Thoracic aorta (tissue), 2 donors: ENCODE results near the gene ASH1L. TPM values are rescaled to one million over a fixed set of nuclear protein-coding genes. Genes with fewer than 3 reads are reported as not detected.
"Not testable (repeated sequence)": the region's sequence is repeated elsewhere in the genome, so short reads cannot be mapped to it uniquely, and the experiment has no call there.

Source experiments
- ATAC-seq: fragments of 150-250 bp; one replicate; pipeline ENCODE4 v1.8.0; 2017; ENCODE audit warnings: low read depth; ENCODE audit not compliant: insufficient number of reproducible peaks, low FRiP score
- DNase-seq: peaks from one replicate; pipeline ENCODE4 v3.0.0-alpha.2; 2020; ENCODE audit warnings: low spot score
- H3K27ac ChIP-seq, 2 donors: fragments of 200-600 bp; sonication (generic); 1 replicate in 1 of 2; 2 replicates in 1 of 2; pipeline ENCODE4 v1.5.1; 2016; ENCODE audit warnings: mild to moderate bottlenecking in 2 of 2, moderate library complexity in 2 of 2
- H3K27me3 ChIP-seq: fragments of 200-600 bp; sonication (generic); replicated peaks from 2 replicates; pipeline ENCODE4 v1.6.0; 2016; ENCODE audit warnings: mild to moderate bottlenecking; ENCODE audit not compliant: insufficient read depth
- H3K36me3 ChIP-seq: fragments of 200-600 bp; sonication (generic); one replicate; pipeline ENCODE4 v1.5.1; 2016
- H3K4me1 ChIP-seq, 2 donors: fragments of 200-600 bp; sonication (generic); 1 replicate in 1 of 2; 2 replicates in 1 of 2; pipeline versions ENCODE4 v1.5.1 to v1.6.0; 2016; ENCODE audit warnings: low read depth in 2 of 2, mild to moderate bottlenecking in 1 of 2; ENCODE audit not compliant: control insufficient read depth in 1 of 2
- H3K4me3 ChIP-seq: fragments of 200-600 bp; sonication (generic); 2 replicates; pipeline ENCODE4 v1.5.1; 2016; ENCODE audit warnings: mild to moderate bottlenecking
- H3K9me3 ChIP-seq: fragments of 200-600 bp; sonication (generic); 2 replicates; pipeline ENCODE4 v1.5.1; 2016
- total RNA-seq, 2 donors: library from RNA; depleted of rRNA; stranded (reverse); fragments of >200 nt; gene quantifications; one replicate each; pipeline versions ENCODE4 v1.1.0 to v1.2.3, GENCODE V29; 2016
- TF ChIP-seq, protein P1 (sequence below): fragments of 200-600 bp; sonication (generic); IDR thresholded peaks from one replicate; pipeline ENCODE4 v1.5.1; 2019; ENCODE audit warnings: antibody characterized with exemption

The ASH1L gene
- total RNA-seq, 2 donors from 2014 or later: 52.7 to 84.2 TPM

DNA sequence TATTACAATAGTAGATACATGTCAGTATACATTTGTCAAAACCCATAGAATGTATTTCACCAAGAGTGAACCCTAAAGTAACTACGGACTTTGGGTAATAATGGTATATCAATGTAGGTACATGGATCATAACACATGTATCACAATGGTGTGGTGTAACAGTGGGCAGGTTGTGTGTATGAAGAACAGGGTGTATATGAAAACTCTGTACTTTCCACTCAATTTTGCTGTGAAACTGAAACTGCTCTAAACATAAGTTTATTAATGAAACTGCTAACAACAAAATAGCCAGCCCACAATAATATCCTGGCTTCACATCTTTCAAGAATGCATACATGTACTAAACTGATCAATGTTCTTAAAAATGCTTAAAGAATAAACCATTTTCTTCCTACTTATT lies 151.7 kb downstream of the ASH1L start:
- no peaks in the 10 kb centered on the region for H3K27me3 ChIP-seq
- TF ChIP-seq, protein P1, sequence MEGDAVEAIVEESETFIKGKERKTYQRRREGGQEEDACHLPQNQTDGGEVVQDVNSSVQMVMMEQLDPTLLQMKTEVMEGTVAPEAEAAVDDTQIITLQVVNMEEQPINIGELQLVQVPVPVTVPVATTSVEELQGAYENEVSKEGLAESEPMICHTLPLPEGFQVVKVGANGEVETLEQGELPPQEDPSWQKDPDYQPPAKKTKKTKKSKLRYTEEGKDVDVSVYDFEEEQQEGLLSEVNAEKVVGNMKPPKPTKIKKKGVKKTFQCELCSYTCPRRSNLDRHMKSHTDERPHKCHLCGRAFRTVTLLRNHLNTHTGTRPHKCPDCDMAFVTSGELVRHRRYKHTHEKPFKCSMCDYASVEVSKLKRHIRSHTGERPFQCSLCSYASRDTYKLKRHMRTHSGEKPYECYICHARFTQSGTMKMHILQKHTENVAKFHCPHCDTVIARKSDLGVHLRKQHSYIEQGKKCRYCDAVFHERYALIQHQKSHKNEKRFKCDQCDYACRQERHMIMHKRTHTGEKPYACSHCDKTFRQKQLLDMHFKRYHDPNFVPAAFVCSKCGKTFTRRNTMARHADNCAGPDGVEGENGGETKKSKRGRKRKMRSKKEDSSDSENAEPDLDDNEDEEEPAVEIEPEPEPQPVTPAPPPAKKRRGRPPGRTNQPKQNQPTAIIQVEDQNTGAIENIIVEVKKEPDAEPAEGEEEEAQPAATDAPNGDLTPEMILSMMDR: no peak
- H3K36me3 ChIP-seq: peaks cover 13% of the 10 kb centered on the region
- H3K4me1 ChIP-seq: no peaks in the 10 kb centered on the region
- DNase-seq: no peak
- ATAC-seq: no peak
- H3K4me3 ChIP-seq: no peak overlapping the region
- no peak overlapping the region for H3K27ac ChIP-seq
- no peaks in the 10 kb centered on the region for H3K9me3 ChIP-seq

DNA sequence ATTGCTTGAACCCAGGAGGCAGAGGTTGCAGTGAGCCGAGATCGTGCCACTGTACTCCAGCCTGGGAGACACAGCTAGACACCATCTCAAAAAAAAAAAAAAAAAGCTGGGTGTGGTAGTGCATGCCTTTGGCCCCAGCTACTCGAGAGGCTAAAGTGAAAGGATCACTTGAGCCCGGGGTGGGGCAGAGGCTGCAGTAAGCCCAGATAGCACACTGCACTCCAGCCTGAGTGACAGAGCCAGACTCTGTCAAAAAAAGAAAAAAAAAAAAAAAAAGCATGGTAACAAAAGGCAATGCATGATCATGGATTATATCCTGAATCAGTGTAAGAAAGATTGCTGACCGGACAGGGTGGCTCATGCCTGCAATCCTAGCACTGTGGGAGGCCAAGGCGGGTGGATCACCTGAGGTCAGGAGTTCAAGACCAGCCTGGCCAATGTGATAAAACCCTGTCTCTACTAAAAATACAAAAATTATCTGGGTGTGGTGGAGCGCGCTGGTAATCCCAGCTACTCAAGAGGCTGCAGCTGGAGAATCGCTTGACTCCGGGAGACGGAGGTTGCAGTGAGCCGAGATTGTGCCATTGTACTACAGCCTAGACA lies 165.6 kb downstream of the ASH1L start:
- peaks cover 0 to 4% of the 10 kb centered on the region in 2 donors for H3K4me1 ChIP-seq
- no peak overlapping the region for H3K27ac ChIP-seq
- no peaks in the 10 kb centered on the region for H3K27me3 ChIP-seq
- ATAC-seq (no peak), DNase-seq (no peak)
- peaks cover 10% of the 10 kb centered on the region for H3K36me3 ChIP-seq
- no peak overlapping the region for H3K4me3 ChIP-seq
- H3K9me3 ChIP-seq: no peaks in the 10 kb centered on the region
- TF ChIP-seq, protein P1: no peak

DNA sequence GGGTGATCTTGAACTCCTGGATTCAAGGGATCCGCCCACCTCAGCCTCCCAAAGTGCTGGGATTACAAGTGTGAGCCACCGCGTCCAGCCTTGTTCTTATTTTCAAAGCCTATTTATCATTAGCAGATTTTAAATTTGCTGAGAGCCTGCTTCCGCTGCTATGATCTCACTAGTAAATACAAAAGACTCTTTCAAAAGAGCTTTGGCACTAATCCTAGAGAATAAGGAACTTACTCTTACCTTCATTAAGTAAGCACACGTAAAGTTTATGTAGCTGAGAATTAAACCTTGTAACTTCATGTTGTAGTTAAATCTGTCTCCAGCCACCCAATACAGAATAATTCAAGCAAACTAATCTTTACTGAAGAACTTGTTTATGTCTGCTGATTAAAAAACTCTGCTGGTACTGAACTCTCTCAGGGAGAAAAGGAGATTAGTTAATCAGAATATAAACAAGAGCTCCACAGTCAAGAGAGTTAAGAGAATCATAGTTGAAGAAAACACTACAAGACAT lies 169.6 kb downstream of the ASH1L start:
- H3K27me3 ChIP-seq: no peaks in the 10 kb centered on the region
- DNase-seq (no peak), ATAC-seq (no peak)
- H3K36me3 ChIP-seq: peaks cover 23% of the 10 kb centered on the region
- TF ChIP-seq, protein P1: no peak
- no peaks in the 10 kb centered on the region for H3K9me3 ChIP-seq
- no peaks in the 10 kb centered on the region for H3K4me1 ChIP-seq
- H3K27ac ChIP-seq: peak overlapping the region in 1 of 2 donors; percentile 1
- H3K4me3 ChIP-seq: no peak overlapping the region

DNA sequence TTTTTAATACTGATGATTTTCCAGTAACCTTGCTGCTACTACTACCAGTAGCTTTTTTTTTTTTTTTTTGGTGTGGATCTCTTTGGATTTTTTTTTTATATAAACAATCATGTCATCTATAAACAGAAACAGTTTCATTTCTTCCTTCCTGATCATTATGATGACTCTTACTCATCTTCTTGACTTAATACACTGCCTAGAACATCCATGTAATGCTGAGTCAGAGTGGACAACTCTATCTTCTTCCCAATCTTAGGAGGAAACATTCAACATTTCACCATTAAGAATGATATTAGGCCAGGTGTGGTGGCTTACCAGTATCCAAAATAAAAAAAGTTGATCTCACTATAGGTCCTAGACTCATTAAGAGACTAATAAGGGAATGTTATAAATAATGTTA lies 172.8 kb downstream of the ASH1L start:
- no peak overlapping the region for H3K4me3 ChIP-seq
- no peaks in the 10 kb centered on the region for H3K27me3 ChIP-seq
- no peaks in the 10 kb centered on the region for H3K9me3 ChIP-seq
- no peaks in the 10 kb centered on the region for H3K4me1 ChIP-seq
- TF ChIP-seq, protein P1: no peak
- no peak overlapping the region for H3K27ac ChIP-seq
- H3K36me3 ChIP-seq: peaks cover 20% of the 10 kb centered on the region
- ATAC-seq (no peak), DNase-seq (no peak)

DNA sequence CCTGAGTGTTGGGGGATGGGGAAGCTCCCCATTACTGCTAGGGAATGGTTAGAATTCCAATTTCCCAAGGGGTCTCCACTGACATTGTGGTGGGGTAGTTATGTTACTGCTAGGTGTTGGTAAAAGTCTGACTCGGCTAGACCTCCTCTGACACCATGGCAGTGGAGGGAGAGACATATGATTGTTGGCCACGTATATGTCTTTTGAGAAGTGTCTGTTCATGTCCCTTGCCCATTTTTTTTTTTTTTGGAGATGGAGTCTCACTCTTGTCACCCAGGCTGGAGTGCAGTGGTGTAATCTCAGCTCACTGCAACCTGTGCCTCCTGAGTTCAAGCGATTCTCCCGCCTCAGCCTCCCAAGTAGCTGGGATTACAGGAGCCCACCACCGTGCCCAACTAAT lies 176.8 kb downstream of the ASH1L start:
- not testable (repeated sequence) for H3K27ac ChIP-seq, H3K27me3 ChIP-seq, H3K4me3 ChIP-seq, DNase-seq, ATAC-seq, H3K4me1 ChIP-seq, H3K9me3 ChIP-seq
- H3K36me3 ChIP-seq: peaks cover 22% of the 10 kb centered on the region

DNA sequence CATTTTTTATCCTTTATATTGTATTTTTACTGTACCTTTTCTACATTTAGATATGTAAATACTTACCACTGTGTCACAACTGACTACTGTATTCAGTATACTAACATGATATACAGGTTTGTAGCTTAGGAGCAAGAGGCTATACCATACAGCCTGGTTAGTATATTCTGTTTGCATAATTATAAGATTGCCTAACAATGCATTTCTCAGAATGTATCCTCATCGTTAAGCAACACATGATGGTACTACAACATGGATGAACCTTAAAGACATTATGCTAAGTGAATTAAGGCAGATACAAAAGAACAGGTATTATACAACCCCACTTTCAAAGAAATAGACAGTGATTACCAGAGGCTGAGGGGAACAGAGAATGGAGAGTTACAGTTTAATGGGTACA lies 179.2 kb downstream of the ASH1L start:
- H3K9me3 ChIP-seq: no peaks in the 10 kb centered on the region
- peaks cover 14 to 15% of the 10 kb centered on the region in 2 donors for H3K4me1 ChIP-seq
- no peaks in the 10 kb centered on the region for H3K27me3 ChIP-seq
- H3K4me3 ChIP-seq: no peak overlapping the region
- H3K27ac ChIP-seq: no peak overlapping the region
- H3K36me3 ChIP-seq: peaks cover 14% of the 10 kb centered on the region
- TF ChIP-seq, protein P1: no peak
- no peak for ATAC-seq
- DNase-seq: no peak
